Motor neuron (in vitro differentiated cells): ENCODE data around the gene PHLDA1. TPM values are rescaled to one million over a fixed set of nuclear protein-coding genes. Genes with fewer than 3 reads are reported as not detected.

Source experiments
- ATAC-seq, 8 experiments: fragments of 200-7000 bp; cut with Tn5 transposase; replicated peaks in 6 of 8; 2 replicates each; pipeline ENCODE4 v1.8.0; 2021; ENCODE audit warnings: mild to moderate bottlenecking in 8 of 8, moderate library complexity in 8 of 8
- H3K27ac ChIP-seq, 2 donors: fragments of 250-450 bp; sonication (Bioruptor Pico); 2 replicates each; pipeline ENCODE4 v1.9.0; 2021; ENCODE audit warnings: antibody characterized with exemption in 2 of 2, mild to moderate bottlenecking in 2 of 2, moderate library complexity in 1 of 2
- H3K4me1 ChIP-seq, 2 donors: fragments of 250-450 bp; sonication (Bioruptor Pico); replicated peaks in 1 of 2; 2 replicates each; pipeline ENCODE4 v1.6.1; 2021; ENCODE audit warnings: antibody characterized with exemption in 2 of 2, mild to moderate bottlenecking in 2 of 2, moderate library complexity in 1 of 2
- H3K4me3 ChIP-seq, 5 donors: fragments of 250-450 bp; sonication (Bioruptor Pico); 2 replicates each; pipeline ENCODE4 v1.9.0; 2021; ENCODE audit warnings: antibody characterized with exemption in 5 of 5, mild to moderate bottlenecking in 5 of 5, moderate library complexity in 4 of 5
- WGBS, 10 experiments: fragments of 450-650 bp; shearing (Covaris generic); methylation state at CpG; one replicate each; pipeline ENCODE4 v1.0.0; 2022; 5-methylcytosine and 5-hydroxymethylcytosine counted together
- in situ Hi-C, 9 experiments: fragments of 400-800 bp; cut with MboI; loops; one replicate each; pipeline ENCODE4 v1.15.0; 2021; ENCODE audit warnings: low sequenced_read_pairs in 9 of 9, low pct_unique_long_range_greater_than_20kb in 2 of 9; ENCODE audit not compliant: unreplicated experiment in 9 of 9
- total RNA-seq, 8 experiments: library from RNA; unstranded; fragments of 300-600 nt; gene quantifications; 2 replicates each; pipeline versions ENCODE4 v1.2.3 to v1.2.4, GENCODE V29; 2022

The PHLDA1 gene
- total RNA-seq, 8 experiments from 2014 or later: 2.7 to 69.4 (median 16.5) TPM

GRCh38 chr12:75976113-75976512, 55.5 kb downstream of the PHLDA1 start:
- 71 to 100% (median 85%) methylated on average over 1 to 3 of the region's 3 CpGs for WGBS, 10 experiments

DNA sequence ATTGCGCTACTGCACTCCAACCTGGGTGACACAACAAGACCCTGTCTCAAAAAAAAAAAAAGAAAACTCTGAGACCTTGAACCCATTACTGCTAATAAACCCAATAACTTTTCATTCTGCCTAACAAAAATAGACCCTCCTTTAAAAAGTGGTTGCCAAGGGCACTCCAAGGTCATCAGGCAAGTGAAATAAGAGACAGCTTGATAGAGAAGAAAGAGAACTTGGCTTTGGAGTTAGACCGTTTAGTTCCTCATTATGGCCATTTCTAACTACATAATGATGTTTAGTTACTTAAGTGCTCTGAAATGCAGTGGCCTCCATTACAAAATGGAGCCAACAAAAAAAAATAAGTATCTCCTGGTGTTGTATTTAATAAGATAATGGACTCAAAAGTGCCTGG, 55.9 kb downstream of the PHLDA1 start:
- H3K4me3 ChIP-seq: no peak overlapping the region
- WGBS, 10 experiments: 71 to 100% (median 100%) methylated on average over 1 to 2 of the region's 2 CpGs; no CpG with 5 or more reads in 3 of the 10 experiments
- in situ Hi-C loops: no loop called here
- no peak overlapping the region for H3K27ac ChIP-seq
- no peak for ATAC-seq
- H3K4me1 ChIP-seq: peaks cover 19 to 37% of the 10 kb centered on the region in 2 donors

More at GRCh38 chr12:75976113-75976512, 55.5 kb downstream of the PHLDA1 start:
- no peak overlapping the region for H3K27ac ChIP-seq
- peaks cover 19 to 37% of the 10 kb centered on the region in 2 donors for H3K4me1 ChIP-seq
- ATAC-seq: no peak
- in situ Hi-C loops: no loop called here
- H3K4me3 ChIP-seq: no peak overlapping the region

Other genes with a start within 250 kb of the PHLDA1 start
- gene NAP1L1, start 52.9 kb upstream of the PHLDA1 start, total RNA-seq: 100 to 1,000 TPM; 293 to 577 (median 414) TPM